Kidney (tissue), 14 donors: Measurements from ENCODE around the gene PRR29. TPM values are rescaled to one million over a fixed set of nuclear protein-coding genes. Genes with fewer than 3 reads are reported as not detected.
A peak's percentile ranks its signal among the peaks of the same experiment; 100 is the strongest.

Experiments used
- DNase-seq, 5 donors: peaks; one replicate each; pipeline ENCODE4 v3.0.0-alpha.2; 2013 to 2020
- FAIRE-seq: peaks from 2 replicates; lab custom pipeline; 2012; peaks lifted over from hg19 to GRCh38; lab: Jason Lieb, UNC
- H3K27ac ChIP-seq, 2 donors: one replicate each; pipeline ENCODE4 v1.7.0; 2013; ENCODE audit warnings: low read depth in 2 of 2, low read length in 2 of 2, inconsistent platforms in 1 of 2
- H3K27me3 ChIP-seq: one replicate; pipeline ENCODE4 v1.7.1; 2013; ENCODE audit warnings: low read length, inconsistent platforms; ENCODE audit not compliant: control insufficient read depth, insufficient read depth
- H3K36me3 ChIP-seq, 3 donors: one replicate each; pipeline versions ENCODE4 v1.7.0 to v1.7.1; 2013; ENCODE audit warnings: low read length in 3 of 3, control low read depth in 1 of 3, inconsistent platforms in 1 of 3; ENCODE audit not compliant: insufficient read depth in 3 of 3, control insufficient read depth in 2 of 3
- H3K4me1 ChIP-seq, 3 donors: one replicate each; pipeline versions ENCODE4 v1.7.0 to v1.7.1; 2013; ENCODE audit warnings: low read length in 3 of 3, inconsistent platforms in 1 of 3, low read depth in 1 of 3; ENCODE audit not compliant: control insufficient read depth in 2 of 3, insufficient read depth in 2 of 3
- H3K4me3 ChIP-seq, 3 donors: one replicate each; pipeline versions ENCODE4 v1.7.0 to v1.8.1; 2013; ENCODE audit warnings: low read length in 3 of 3, control low read depth in 1 of 3, inconsistent platforms in 1 of 3
- H3K9ac ChIP-seq, 3 donors: one replicate each; pipeline versions ENCODE4 v1.7.0 to v1.7.1; 2013; ENCODE audit warnings: low read length in 3 of 3, control low read depth in 1 of 3, inconsistent platforms in 1 of 3
- H3K9me3 ChIP-seq, 3 donors: one replicate each; pipeline versions ENCODE4 v1.7.0 to v1.7.1; 2013; ENCODE audit warnings: low read length in 3 of 3, control low read depth in 1 of 3, inconsistent platforms in 1 of 3; ENCODE audit not compliant: control insufficient read depth in 2 of 3, insufficient read depth in 1 of 3
- CTCF ChIP-seq: IDR thresholded peaks from 3 replicates; pipeline ENCODE4 v1.5.1; 2012; ENCODE audit warnings: mild to moderate bottlenecking, moderate library complexity, borderline replicate concordance; ENCODE audit not compliant: insufficient read depth; ENCODE audit errors: extremely low read depth
- intact Hi-C: fragments of 100-400 bp; cut with DNase I; formaldehyde crosslinking; loops from one replicate; pipeline ENCODE4 v1.11.1; 2022
- polyA plus RNA-seq: library from polyadenylated mRNA; stranded (reverse); fragments of 350-450 nt; fragmentation: Illumina TruSeq; extraction: RNeasy Lipid Tissue Mini Kit (QIAGEN cat#74804); gene quantifications from one replicate; pipeline ENCODE4 v1.2.3, GENCODE V29; 2014; ENCODE audit warnings: low read depth, low replicate concordance; ENCODE audit not compliant: insufficient read depth
- total RNA-seq: library from RNA; stranded (reverse); fragmentation: NEBNext Ultra II Directional; extraction: Animal tissue kit (Norgen Biotek cat#: 25700); gene quantifications from one replicate; pipeline ENCODE4 v1.2.1, GENCODE V29; 2021
- donor health status: control.
- donor health status: control.
- donor health status: control.
- donor health status: control.
- donor health status: control.
- donor health status: DM: yes; HTN: yes; CAD: no.
- donor health status: Normal renal cell carcinoma (clear cell type).

PRR29 gene
- total and polyA plus RNA-seq, 2 donors from 2014 or later = 1.2 to 4.4 TPM

- H3K9ac ChIP-seq = no peak overlapping the region
- no peaks in the 10 kb centered on the region for H3K27me3 ChIP-seq
- H3K36me3 ChIP-seq = no peaks in the 10 kb centered on the region
- FAIRE-seq (no peak), DNase-seq (no peak)
- intact Hi-C loops = loop anchor here (10.0 kb wide), 1 partner anchor 101 kb away; the partner anchor contains the start of genes CSHL1 and GH1
- TF ChIP-seq CTCF = no peak
- H3K4me1 ChIP-seq = peaks cover 0 to 2% (median 0%) of the 10 kb centered on the region in 3 donors
- no peak overlapping the region for H3K4me3 ChIP-seq
- H3K27ac ChIP-seq = no peak overlapping the region
- H3K9me3 ChIP-seq = no peaks in the 10 kb centered on the region
Observed at GRCh38 chr17:64015447-64015846, 17.3 kb downstream of the PRR29 start.

GRCh38 chr17:64016231-64016784 is 18.2 kb downstream of the PRR29 start:
- H3K4me1 ChIP-seq = peaks cover 0 to 4% (median 0%) of the 10 kb centered on the region in 3 donors
- H3K9ac ChIP-seq = no peak overlapping the region
- H3K9me3 ChIP-seq = no peaks in the 10 kb centered on the region
- DNase-seq = no peak
- H3K27me3 ChIP-seq = no peaks in the 10 kb centered on the region
- TF ChIP-seq CTCF = no peak
- intact Hi-C loops = loop anchor here (10.0 kb wide), 1 partner anchor 102 kb away; the partner anchor contains the start of genes CSHL1 and GH1
- H3K36me3 ChIP-seq = no peaks in the 10 kb centered on the region
- H3K4me3 ChIP-seq = peak overlapping the region in 1 of 3 donors; percentile 29
- H3K27ac ChIP-seq = peak overlapping the region; percentile 13 to 36
- no peak for FAIRE-seq

- TF ChIP-seq CTCF = no peak
- FAIRE-seq = no peak
- Histone ChIP-seq H3K9ac (peak overlapping the region in 1 of 3 donors; percentile 19), H3K9me3 (no peaks in the 10 kb centered on the region), H3K4me1 (peaks cover 0 to 4% (median 0%) of the 10 kb centered on the region in 3 donors), H3K27me3 (no peaks in the 10 kb centered on the region), H3K36me3 (no peaks in the 10 kb centered on the region), H3K27ac (peak overlapping the region in 1 of 2 donors; percentile 13), H3K4me3 (no peak overlapping the region)
- intact Hi-C loops = loop anchor here (10.0 kb wide), 1 partner anchor 102 kb away; the partner anchor contains the start of genes CSHL1 and GH1
- no peak for DNase-seq
Observed at GRCh38 chr17:64016974-64017373, 18.8 kb downstream of the PRR29 start.
